Measurements from ENCODE around the gene SLC1A3. TPM values are rescaled to one million over a fixed set of nuclear protein-coding genes. Genes with fewer than 3 reads are reported as not detected.

Gene SLC1A3
- total and polyA plus RNA-seq, 2 donors from 2014 or later, result 1.1 to 27.8 TPM

- DNase-seq, result no peak
- Histone ChIP-seq H3K4me1 (ENCODE audit: control insufficient read depth in 2 of 3, insufficient read depth in 2 of 3, low read depth in 1 of 3, low read length in 3 of 3) (no peaks in the 10 kb centered on the region), H3K36me3 (ENCODE audit: control insufficient read depth in 2 of 3, insufficient read depth in 3 of 3, low read length in 3 of 3) (no peaks in the 10 kb centered on the region), H3K9ac (ENCODE audit: low read length in 3 of 3) (no peak overlapping the region), H3K27me3 (ENCODE audit: control insufficient read depth, insufficient read depth, low read length) (no peaks in the 10 kb centered on the region), H3K9me3 (ENCODE audit: control insufficient read depth in 2 of 3, insufficient read depth in 1 of 3, low read length in 3 of 3) (no peaks in the 10 kb centered on the region), H3K4me3 (ENCODE audit: low read length in 3 of 3) (no peak overlapping the region), H3K27ac (ENCODE audit: low read depth in 2 of 2, low read length in 2 of 2) (no peak overlapping the region)
- FAIRE-seq, result no peak
- intact Hi-C loops (cut with DNase I), result no loop called here
- no peak for TF ChIP-seq CTCF (IDR thresholded peaks at IDR 0.05; ENCODE audit: borderline replicate concordance, extremely low read depth, insufficient read depth)
Measured at GRCh38 chr5:36599986-36600779, 6.2 kb upstream of the SLC1A3 start.

- H3K27ac ChIP-seq (ENCODE audit: low read depth in 2 of 2, low read length in 2 of 2), result no peak overlapping the region
- intact Hi-C loops (cut with DNase I), result no loop called here
- no peaks in the 10 kb centered on the region for H3K9me3 ChIP-seq (ENCODE audit: control insufficient read depth in 2 of 3, insufficient read depth in 1 of 3, low read length in 3 of 3)
- DNase-seq, result peak in 2 of 5 donors; percentile 22 to 58
- H3K4me1 ChIP-seq (ENCODE audit: control insufficient read depth in 2 of 3, insufficient read depth in 2 of 3, low read depth in 1 of 3, low read length in 3 of 3), result no peaks in the 10 kb centered on the region
- FAIRE-seq, result no peak
- no peaks in the 10 kb centered on the region for H3K27me3 ChIP-seq (ENCODE audit: control insufficient read depth, insufficient read depth, low read length)
- no peaks in the 10 kb centered on the region for H3K36me3 ChIP-seq (ENCODE audit: control insufficient read depth in 2 of 3, insufficient read depth in 3 of 3, low read length in 3 of 3)
- H3K9ac ChIP-seq (ENCODE audit: low read length in 3 of 3), result no peak overlapping the region
- no peak overlapping the region for H3K4me3 ChIP-seq (ENCODE audit: low read length in 3 of 3)
- no peak for TF ChIP-seq CTCF (IDR thresholded peaks at IDR 0.05; ENCODE audit: borderline replicate concordance, extremely low read depth, insufficient read depth)
Measured at GRCh38 chr5:36600917-36601527, 5.4 kb upstream of the SLC1A3 start.

GRCh38 chr5:36602704-36603321 lies 3.6 kb upstream of the SLC1A3 start:
- Histone ChIP-seq H3K4me1 (ENCODE audit: control insufficient read depth in 2 of 3, insufficient read depth in 2 of 3, low read depth in 1 of 3, low read length in 3 of 3) (no peaks in the 10 kb centered on the region), H3K4me3 (ENCODE audit: low read length in 3 of 3) (no peak overlapping the region), H3K27ac (ENCODE audit: low read depth in 2 of 2, low read length in 2 of 2) (no peak overlapping the region)

More at GRCh38 chr5:36602704-36603321, 3.6 kb upstream of the SLC1A3 start:
- no peak for TF ChIP-seq CTCF (IDR thresholded peaks at IDR 0.05; ENCODE audit: borderline replicate concordance, extremely low read depth, insufficient read depth)
- H3K9me3 ChIP-seq (ENCODE audit: control insufficient read depth in 2 of 3, insufficient read depth in 1 of 3, low read length in 3 of 3), result no peaks in the 10 kb centered on the region
- intact Hi-C loops (cut with DNase I), result no loop called here
- FAIRE-seq (no peak), DNase-seq (no peak)
- H3K9ac ChIP-seq (ENCODE audit: low read length in 3 of 3), result no peak overlapping the region
- no peaks in the 10 kb centered on the region for H3K36me3 ChIP-seq (ENCODE audit: control insufficient read depth in 2 of 3, insufficient read depth in 3 of 3, low read length in 3 of 3)
- no peaks in the 10 kb centered on the region for H3K27me3 ChIP-seq (ENCODE audit: control insufficient read depth, insufficient read depth, low read length)
